ENCODE results near the gene PCSK5. TPM values are rescaled to one million over a fixed set of nuclear protein-coding genes. Genes with fewer than 3 reads are reported as not detected.

PCSK5 gene
- total RNA-seq, 2 donors from 2014 or later = 2.4 to 32.2 TPM

- intact Hi-C loops (cut with DNase I) = no loop called here
- Histone ChIP-seq H3K27me3 (replicated peaks; ENCODE audit: insufficient read depth) (no peaks in the 10 kb centered on the region), H3K9me3 (no peaks in the 10 kb centered on the region), H3K4me3 (no peak overlapping the region), H3K4me1 (replicated peaks) (no peaks in the 10 kb centered on the region), H3K36me3 (no peaks in the 10 kb centered on the region), H3K27ac (no peak overlapping the region)
- TF ChIP-seq CTCF (IDR thresholded peaks at IDR 0.05) = no peak
- no peak for TF ChIP-seq POLR2AphosphoS5 (IDR thresholded peaks at IDR 0.05)
- no peak for TF ChIP-seq POLR2A (IDR thresholded peaks at IDR 0.05)
- WGBS = 89% methylated on average over 7 of the region's 7 CpGs
- no peak for DNase-seq (ENCODE audit: low spot score)
Observed at GRCh38 chr9:76289042-76289441, 398.6 kb downstream of the PCSK5 start.

- TF ChIP-seq CTCF (IDR thresholded peaks at IDR 0.05) (no peak), POLR2A (IDR thresholded peaks at IDR 0.05) (no peak), POLR2AphosphoS5 (IDR thresholded peaks at IDR 0.05) (no peak)
- Histone ChIP-seq H3K27ac (no peak overlapping the region), H3K27me3 (replicated peaks; ENCODE audit: insufficient read depth) (no peaks in the 10 kb centered on the region), H3K4me3 (no peak overlapping the region), H3K4me1 (replicated peaks) (no peaks in the 10 kb centered on the region), H3K9me3 (no peaks in the 10 kb centered on the region), H3K36me3 (no peaks in the 10 kb centered on the region)
- intact Hi-C loops (cut with DNase I) = no loop called here
- DNase-seq (ENCODE audit: low spot score) = no peak
Observed at GRCh38 chr9:76289703-76290102, 399.2 kb downstream of the PCSK5 start.

- Histone ChIP-seq H3K9me3 (no peaks in the 10 kb centered on the region), H3K36me3 (no peaks in the 10 kb centered on the region), H3K27me3 (replicated peaks; ENCODE audit: insufficient read depth) (no peaks in the 10 kb centered on the region), H3K4me1 (replicated peaks) (no peaks in the 10 kb centered on the region), H3K4me3 (no peak overlapping the region), H3K27ac (no peak overlapping the region)
- 94% methylated on average over 2 of the region's 2 CpGs for WGBS
- no peak for TF ChIP-seq CTCF (IDR thresholded peaks at IDR 0.05)
- no peak for TF ChIP-seq POLR2AphosphoS5 (IDR thresholded peaks at IDR 0.05)
- TF ChIP-seq POLR2A (IDR thresholded peaks at IDR 0.05) = no peak
- DNase-seq (ENCODE audit: low spot score) = no peak
- intact Hi-C loops (cut with DNase I) = no loop called here
Observed at GRCh38 chr9:76290555-76290954, 400.1 kb downstream of the PCSK5 start.

- no peak for DNase-seq (ENCODE audit: low spot score)
- Histone ChIP-seq H3K4me1 (replicated peaks) (no peaks in the 10 kb centered on the region), H3K27ac (peak overlapping the region; percentile 5 to 24), H3K36me3 (no peaks in the 10 kb centered on the region), H3K27me3 (replicated peaks; ENCODE audit: insufficient read depth) (no peaks in the 10 kb centered on the region), H3K9me3 (no peaks in the 10 kb centered on the region), H3K4me3 (no peak overlapping the region)
- TF ChIP-seq POLR2AphosphoS5 (IDR thresholded peaks at IDR 0.05) = no peak
- no peak for TF ChIP-seq CTCF (IDR thresholded peaks at IDR 0.05)
- no peak for TF ChIP-seq POLR2A (IDR thresholded peaks at IDR 0.05)
- WGBS = 56% methylated on average over 7 of the region's 7 CpGs
- intact Hi-C loops (cut with DNase I) = no loop called here
Observed at GRCh38 chr9:76292246-76292645, 401.8 kb downstream of the PCSK5 start.

- Histone ChIP-seq H3K4me1 (replicated peaks) (no peaks in the 10 kb centered on the region), H3K4me3 (no peak overlapping the region), H3K36me3 (no peaks in the 10 kb centered on the region), H3K9me3 (no peaks in the 10 kb centered on the region), H3K27me3 (replicated peaks; ENCODE audit: insufficient read depth) (no peaks in the 10 kb centered on the region), H3K27ac (peak overlapping the region; percentile 5 to 24)
- TF ChIP-seq CTCF (IDR thresholded peaks at IDR 0.05) = no peak
- no peak for TF ChIP-seq POLR2A (IDR thresholded peaks at IDR 0.05)
- TF ChIP-seq POLR2AphosphoS5 (IDR thresholded peaks at IDR 0.05) = no peak
- intact Hi-C loops (cut with DNase I) = no loop called here
- 58% methylated on average over 5 of the region's 5 CpGs for WGBS
- DNase-seq (ENCODE audit: low spot score) = no peak
Observed at GRCh38 chr9:76292658-76293057, 402.2 kb downstream of the PCSK5 start.

Measured in prostate gland (tissue), 2 donors.